Activated B cell treated with CpG ODN at 0.5 μM for 24 hours (primary cell): ENCODE data around the gene ABL1. TPM values are rescaled to one million over a fixed set of nuclear protein-coding genes. Genes with fewer than 3 reads are reported as not detected.

Source experiments
- ATAC-seq: fragments of 200-7000 bp; cut with Tn5 transposase; one replicate; pipeline ENCODE4 v1.10.0; 2021; ENCODE audit warnings: low read depth, mild to moderate bottlenecking, moderate library complexity
- CTCF ChIA-PET: fragments of 350-600 bp; sonication (Branson Sonifier 250); formaldehyde crosslinking; loops from one replicate; lab custom pipeline; 2021; ENCODE audit warnings: antibody characterized with exemption; lab: Charles Lee
- POLR2A ChIA-PET: fragments of 350-600 bp; sonication (Branson Sonifier 250); formaldehyde crosslinking; loops from one replicate; lab custom pipeline; 2021; ENCODE audit warnings: antibody characterized with exemption; lab: Charles Lee
- DNase-seq: peaks from one replicate; pipeline ENCODE4 v3.0.0; 2022
- H3K27ac Mint-ChIP-seq: one replicate; pipeline ENCODE4 v1.8.0; 2020; ENCODE audit warnings: mixed read lengths
- H3K27me3 Mint-ChIP-seq: one replicate; pipeline ENCODE4 v1.8.0; 2021; ENCODE audit warnings: mixed read lengths
- H3K36me3 Mint-ChIP-seq: one replicate; pipeline ENCODE4 v1.8.0; 2021; ENCODE audit warnings: low read depth, mixed read lengths
- H3K4me1 Mint-ChIP-seq: one replicate; pipeline ENCODE4 v1.8.0; 2021; ENCODE audit warnings: mixed read lengths
- H3K4me3 Mint-ChIP-seq: one replicate; pipeline ENCODE4 v1.8.0; 2020; ENCODE audit warnings: mild to moderate bottlenecking, mixed read lengths
- H3K9me3 Mint-ChIP-seq: one replicate; pipeline ENCODE4 v1.8.0; 2020; ENCODE audit warnings: mixed read lengths
- intact Hi-C: fragments of 100-400 bp; cut with micrococcal nuclease; formaldehyde crosslinking; loops from one replicate; pipeline ENCODE4 v1.15.1; 2024
- total RNA-seq: library from RNA; stranded (reverse); gene quantifications from 2 replicates; pipeline ENCODE4 v1.2.3, GENCODE V29; 2022
- TF ChIP-seq, protein P1 (sequence below): fragments of 200-600 bp; IDR thresholded peaks from one replicate; pipeline ENCODE4 v1.8.0; 2022; ENCODE audit warnings: antibody characterized with exemption, mild to moderate bottlenecking

The ABL1 gene
- total RNA-seq, 1 donor from 2014 or later, result 41.6 TPM

DNA sequence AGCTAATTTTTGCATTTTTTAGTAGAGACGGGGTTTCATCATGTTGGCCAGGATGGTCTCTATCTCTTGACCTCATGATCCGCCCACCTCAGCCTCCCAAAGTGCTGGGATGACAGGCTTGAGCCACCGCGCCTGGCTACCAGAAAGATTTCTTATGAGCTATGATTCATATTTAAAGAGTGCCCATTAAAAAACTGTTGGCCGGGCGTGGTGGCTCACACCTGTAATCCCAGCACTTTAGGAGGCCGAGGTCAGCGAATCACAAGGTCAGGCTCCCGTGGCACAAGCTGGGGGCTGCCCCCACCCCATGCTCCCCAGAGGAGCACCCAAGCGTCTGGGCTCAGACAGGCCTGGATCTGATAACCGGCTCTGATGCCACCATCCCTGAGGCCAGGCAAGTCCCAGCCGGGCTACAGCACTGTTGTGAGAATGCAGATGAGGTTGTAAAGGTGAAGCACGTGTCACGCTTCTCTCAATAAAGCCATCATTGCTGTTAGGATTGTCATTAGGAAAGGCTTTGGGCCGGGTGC, 47.7 kb downstream of the ABL1 start:
- peaks cover 79% of the 10 kb centered on the region for H3K36me3 Mint-ChIP-seq

DNA sequence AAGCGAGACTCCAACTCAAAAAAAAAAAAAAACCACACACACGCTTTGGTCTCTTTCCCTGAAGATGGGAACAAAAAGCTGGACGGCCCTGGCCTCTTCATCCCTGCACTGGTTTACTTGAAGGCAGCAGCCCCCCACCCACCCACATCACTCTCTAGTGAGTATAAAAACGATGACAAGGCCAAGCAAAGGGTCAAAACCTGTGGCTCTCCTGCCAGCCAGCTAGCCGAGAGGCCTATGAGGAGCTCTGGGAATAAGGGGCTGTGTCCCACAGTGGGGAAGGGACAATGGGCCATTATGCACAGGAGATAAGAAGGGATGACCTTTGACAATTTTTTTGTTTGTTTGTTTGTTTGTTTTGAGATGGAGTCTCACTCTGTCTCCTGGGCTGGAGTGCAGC, 48.4 kb downstream of the ABL1 start:
- POLR2A ChIA-PET, result no interaction called here
- DNase-seq (no peak), ATAC-seq (no peak)
- TF ChIP-seq, protein P1, sequence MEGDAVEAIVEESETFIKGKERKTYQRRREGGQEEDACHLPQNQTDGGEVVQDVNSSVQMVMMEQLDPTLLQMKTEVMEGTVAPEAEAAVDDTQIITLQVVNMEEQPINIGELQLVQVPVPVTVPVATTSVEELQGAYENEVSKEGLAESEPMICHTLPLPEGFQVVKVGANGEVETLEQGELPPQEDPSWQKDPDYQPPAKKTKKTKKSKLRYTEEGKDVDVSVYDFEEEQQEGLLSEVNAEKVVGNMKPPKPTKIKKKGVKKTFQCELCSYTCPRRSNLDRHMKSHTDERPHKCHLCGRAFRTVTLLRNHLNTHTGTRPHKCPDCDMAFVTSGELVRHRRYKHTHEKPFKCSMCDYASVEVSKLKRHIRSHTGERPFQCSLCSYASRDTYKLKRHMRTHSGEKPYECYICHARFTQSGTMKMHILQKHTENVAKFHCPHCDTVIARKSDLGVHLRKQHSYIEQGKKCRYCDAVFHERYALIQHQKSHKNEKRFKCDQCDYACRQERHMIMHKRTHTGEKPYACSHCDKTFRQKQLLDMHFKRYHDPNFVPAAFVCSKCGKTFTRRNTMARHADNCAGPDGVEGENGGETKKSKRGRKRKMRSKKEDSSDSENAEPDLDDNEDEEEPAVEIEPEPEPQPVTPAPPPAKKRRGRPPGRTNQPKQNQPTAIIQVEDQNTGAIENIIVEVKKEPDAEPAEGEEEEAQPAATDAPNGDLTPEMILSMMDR, result no peak
- no peaks in the 10 kb centered on the region for H3K27me3 Mint-ChIP-seq
- H3K4me3 Mint-ChIP-seq, result no peak overlapping the region
- no peaks in the 10 kb centered on the region for H3K4me1 Mint-ChIP-seq
- H3K36me3 Mint-ChIP-seq, result peaks cover 81% of the 10 kb centered on the region
- intact Hi-C loops, result no loop called here
- H3K9me3 Mint-ChIP-seq, result no peaks in the 10 kb centered on the region
- CTCF ChIA-PET, result no interaction called here
- H3K27ac Mint-ChIP-seq, result no peak overlapping the region

More for the DNA sequence above, 47.7 kb downstream of the ABL1 start:
- Mint-ChIP-seq H3K27ac (no peak overlapping the region), H3K27me3 (no peaks in the 10 kb centered on the region), H3K9me3 (no peaks in the 10 kb centered on the region), H3K4me3 (no peak overlapping the region), H3K4me1 (no peaks in the 10 kb centered on the region)
- no peak for ATAC-seq
- TF ChIP-seq, protein P1, result no peak
- ChIA-PET CTCF (no interaction called here), POLR2A (no interaction called here)
- intact Hi-C loops, result no loop called here
- no peak for DNase-seq

DNA sequence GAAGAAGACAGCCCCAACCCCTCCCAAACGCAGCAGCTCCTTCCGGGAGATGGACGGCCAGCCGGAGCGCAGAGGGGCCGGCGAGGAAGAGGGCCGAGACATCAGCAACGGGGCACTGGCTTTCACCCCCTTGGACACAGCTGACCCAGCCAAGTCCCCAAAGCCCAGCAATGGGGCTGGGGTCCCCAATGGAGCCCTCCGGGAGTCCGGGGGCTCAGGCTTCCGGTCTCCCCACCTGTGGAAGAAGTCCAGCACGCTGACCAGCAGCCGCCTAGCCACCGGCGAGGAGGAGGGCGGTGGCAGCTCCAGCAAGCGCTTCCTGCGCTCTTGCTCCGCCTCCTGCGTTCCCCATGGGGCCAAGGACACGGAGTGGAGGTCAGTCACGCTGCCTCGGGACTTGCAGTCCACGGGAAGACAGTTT, 49.1 kb downstream of the ABL1 start:
- ChIA-PET POLR2A (no interaction called here), CTCF (no interaction called here)
- H3K36me3 Mint-ChIP-seq, result peaks cover 79% of the 10 kb centered on the region
- no peaks in the 10 kb centered on the region for H3K9me3 Mint-ChIP-seq
- no peaks in the 10 kb centered on the region for H3K27me3 Mint-ChIP-seq
- DNase-seq (no peak), ATAC-seq (no peak)
- H3K27ac Mint-ChIP-seq, result no peak overlapping the region
- H3K4me3 Mint-ChIP-seq, result no peak overlapping the region
- intact Hi-C loops, result no loop called here
- TF ChIP-seq, protein P1, result no peak
- no peaks in the 10 kb centered on the region for H3K4me1 Mint-ChIP-seq

DNA sequence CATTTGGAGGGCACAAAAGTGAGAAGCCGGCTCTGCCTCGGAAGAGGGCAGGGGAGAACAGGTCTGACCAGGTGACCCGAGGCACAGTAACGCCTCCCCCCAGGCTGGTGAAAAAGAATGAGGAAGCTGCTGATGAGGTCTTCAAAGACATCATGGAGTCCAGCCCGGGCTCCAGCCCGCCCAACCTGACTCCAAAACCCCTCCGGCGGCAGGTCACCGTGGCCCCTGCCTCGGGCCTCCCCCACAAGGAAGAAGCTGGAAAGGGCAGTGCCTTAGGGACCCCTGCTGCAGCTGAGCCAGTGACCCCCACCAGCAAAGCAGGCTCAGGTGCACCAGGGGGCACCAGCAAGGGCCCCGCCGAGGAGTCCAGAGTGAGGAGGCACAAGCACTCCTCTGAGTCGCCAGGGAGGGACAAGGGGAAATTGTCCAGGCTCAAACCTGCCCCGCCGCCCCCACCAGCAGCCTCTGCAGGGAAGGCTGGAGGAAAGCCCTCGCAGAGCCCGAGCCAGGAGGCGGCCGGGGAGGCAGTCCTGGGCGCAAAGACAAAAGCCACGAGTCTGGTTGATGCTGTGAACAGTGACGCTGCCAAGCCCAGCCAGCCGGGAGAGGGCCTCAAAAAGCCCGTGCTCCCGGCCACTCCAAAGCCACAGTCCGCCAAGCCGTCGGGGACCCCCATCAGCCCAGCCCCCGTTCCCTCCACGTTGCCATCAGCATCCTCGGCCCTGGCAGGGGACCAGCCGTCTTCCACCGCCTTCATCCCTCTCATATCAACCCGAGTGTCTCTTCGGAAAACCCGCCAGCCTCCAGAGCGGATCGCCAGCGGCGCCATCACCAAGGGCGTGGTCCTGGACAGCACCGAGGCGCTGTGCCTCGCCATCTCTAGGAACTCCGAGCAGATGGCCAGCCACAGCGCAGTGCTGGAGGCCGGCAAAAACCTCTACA, 49.8 kb downstream of the ABL1 start:
- Mint-ChIP-seq H3K36me3 (peaks cover 74% of the 10 kb centered on the region), H3K4me1 (no peaks in the 10 kb centered on the region), H3K4me3 (no peak overlapping the region), H3K9me3 (no peaks in the 10 kb centered on the region), H3K27ac (no peak overlapping the region), H3K27me3 (no peaks in the 10 kb centered on the region)
- DNase-seq (no peak), ATAC-seq (no peak)
- intact Hi-C loops, result no loop called here
- POLR2A ChIA-PET, result no interaction called here
- TF ChIP-seq, protein P1, result no peak
- CTCF ChIA-PET, result no interaction called here

DNA sequence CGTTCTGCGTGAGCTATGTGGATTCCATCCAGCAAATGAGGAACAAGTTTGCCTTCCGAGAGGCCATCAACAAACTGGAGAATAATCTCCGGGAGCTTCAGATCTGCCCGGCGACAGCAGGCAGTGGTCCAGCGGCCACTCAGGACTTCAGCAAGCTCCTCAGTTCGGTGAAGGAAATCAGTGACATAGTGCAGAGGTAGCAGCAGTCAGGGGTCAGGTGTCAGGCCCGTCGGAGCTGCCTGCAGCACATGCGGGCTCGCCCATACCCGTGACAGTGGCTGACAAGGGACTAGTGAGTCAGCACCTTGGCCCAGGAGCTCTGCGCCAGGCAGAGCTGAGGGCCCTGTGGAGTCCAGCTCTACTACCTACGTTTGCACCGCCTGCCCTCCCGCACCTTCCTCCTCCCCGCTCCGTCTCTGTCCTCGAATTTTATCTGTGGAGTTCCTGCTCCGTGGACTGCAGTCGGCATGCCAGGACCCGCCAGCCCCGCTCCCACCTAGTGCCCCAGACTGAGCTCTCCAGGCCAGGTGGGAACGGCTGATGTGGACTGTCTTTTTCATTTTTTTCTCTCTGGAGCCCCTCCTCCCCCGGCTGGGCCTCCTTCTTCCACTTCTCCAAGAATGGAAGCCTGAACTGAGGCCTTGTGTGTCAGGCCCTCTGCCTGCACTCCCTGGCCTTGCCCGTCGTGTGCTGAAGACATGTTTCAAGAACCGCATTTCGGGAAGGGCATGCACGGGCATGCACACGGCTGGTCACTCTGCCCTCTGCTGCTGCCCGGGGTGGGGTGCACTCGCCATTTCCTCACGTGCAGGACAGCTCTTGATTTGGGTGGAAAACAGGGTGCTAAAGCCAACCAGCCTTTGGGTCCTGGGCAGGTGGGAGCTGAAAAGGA, 50.7 kb downstream of the ABL1 start:
- POLR2A ChIA-PET, result no interaction called here
- no peak overlapping the region for H3K27ac Mint-ChIP-seq
- H3K27me3 Mint-ChIP-seq, result no peaks in the 10 kb centered on the region
- peaks cover 68% of the 10 kb centered on the region for H3K36me3 Mint-ChIP-seq
- H3K4me3 Mint-ChIP-seq, result no peak overlapping the region
- intact Hi-C loops, result no loop called here
- no peaks in the 10 kb centered on the region for H3K4me1 Mint-ChIP-seq
- ATAC-seq (no peak), DNase-seq (no peak)
- CTCF ChIA-PET, result no interaction called here
- H3K9me3 Mint-ChIP-seq, result no peaks in the 10 kb centered on the region
- TF ChIP-seq, protein P1, result no peak
